ENCODE results near the gene PARVB. TPM values are rescaled to one million over a fixed set of nuclear protein-coding genes. Genes with fewer than 3 reads are reported as not detected.

Gene PARVB
- total and polyA plus RNA-seq, 9 of the 15 experiments (the other 6 are each of a cell fraction or from before 2014, with no cell fraction given), result 1.1 to 59.2 (median 29.2) TPM

DNA sequence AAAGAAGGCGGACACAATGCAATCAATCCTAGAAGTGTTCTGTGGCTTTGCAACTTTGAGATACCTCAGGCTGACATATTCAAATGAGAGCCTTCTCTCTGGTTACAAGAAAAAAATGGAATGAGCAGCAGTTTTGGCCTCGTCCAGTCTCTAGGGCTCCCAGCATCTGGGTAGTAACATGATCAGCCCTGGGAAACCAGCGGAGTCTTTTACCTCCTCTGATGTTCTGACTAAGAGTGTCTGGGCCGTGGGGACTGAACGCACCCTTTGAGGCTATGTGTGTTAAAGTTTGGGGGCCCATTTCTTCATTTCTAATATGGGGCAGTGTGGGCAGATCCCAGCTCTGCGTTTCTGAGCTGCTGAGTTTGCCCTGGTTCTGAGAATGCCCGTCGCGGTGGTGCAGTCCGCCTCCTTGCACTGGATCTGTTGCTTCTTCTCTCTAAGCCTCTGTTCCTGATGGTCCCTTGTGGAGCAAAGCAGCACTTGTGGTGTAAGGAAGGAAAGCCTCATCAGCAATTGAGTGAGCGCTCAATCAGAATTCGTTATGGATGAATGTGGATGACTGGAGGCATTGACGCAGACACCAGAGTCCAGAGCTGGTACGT lies 8.1 kb downstream of the PARVB start:
- H3K4me3 ChIP-seq, result no peak overlapping the region
- no TSS peak for BruUV-seq (replicated peaks)
- H3K36me3 ChIP-seq (ENCODE audit: control insufficient read depth, insufficient read depth, low read length), result peaks cover 8% of the 10 kb centered on the region; the same call in 2 of the 3 replicates
- ATAC-seq (no peak), DNase-seq (ENCODE audit: extremely low read depth in 1 of 4, low spot score in 3 of 4) (no peak), FAIRE-seq (no peak)
- ChIA-PET CTCF (ENCODE audit: low intra/inter-chr PET ratio) (no interaction called here), POLR2A (no interaction called here)
- no peaks in the 10 kb centered on the region for H3K9me3 ChIP-seq (replicated peaks; ENCODE audit: control insufficient read depth, insufficient read depth, low read depth, low read length)
- peaks cover 13 to 20% of the 10 kb centered on the region in 2 experiments for H3K4me1 ChIP-seq (replicated peaks in 1 of 2; ENCODE audit: control insufficient read depth in 2 of 2, insufficient read depth in 2 of 2, low read length in 2 of 2)
- 0 out of 2 replicates have a peak, but pooled peaks cover under 1% of the 10 kb centered on the region for H4K20me1 ChIP-seq (replicated peaks; ENCODE audit: control insufficient read depth, insufficient read depth, low read length)
- intact Hi-C loops (cut with micrococcal nuclease) (no loop called here), in situ Hi-C loops (cut with MboI) (no loop called here)
- TF ChIP-seq KAT7 (CRISPR knock-in tag; IDR thresholded peaks at IDR 0.05; ENCODE audit: borderline replicate concordance), result no peak
- TF ChIP-seq TAL1 (IDR thresholded peaks at IDR 0.05), result no peak
- TF ChIP-seq, protein P1, sequence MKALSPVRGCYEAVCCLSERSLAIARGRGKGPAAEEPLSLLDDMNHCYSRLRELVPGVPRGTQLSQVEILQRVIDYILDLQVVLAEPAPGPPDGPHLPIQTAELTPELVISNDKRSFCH (CRISPR knock-in tag; IDR thresholded peaks at IDR 0.05), result no peak
- TF ChIP-seq, protein P1 (tag; IDR thresholded peaks at IDR 0.05), result no peak
- TF ChIP-seq, protein P2, sequence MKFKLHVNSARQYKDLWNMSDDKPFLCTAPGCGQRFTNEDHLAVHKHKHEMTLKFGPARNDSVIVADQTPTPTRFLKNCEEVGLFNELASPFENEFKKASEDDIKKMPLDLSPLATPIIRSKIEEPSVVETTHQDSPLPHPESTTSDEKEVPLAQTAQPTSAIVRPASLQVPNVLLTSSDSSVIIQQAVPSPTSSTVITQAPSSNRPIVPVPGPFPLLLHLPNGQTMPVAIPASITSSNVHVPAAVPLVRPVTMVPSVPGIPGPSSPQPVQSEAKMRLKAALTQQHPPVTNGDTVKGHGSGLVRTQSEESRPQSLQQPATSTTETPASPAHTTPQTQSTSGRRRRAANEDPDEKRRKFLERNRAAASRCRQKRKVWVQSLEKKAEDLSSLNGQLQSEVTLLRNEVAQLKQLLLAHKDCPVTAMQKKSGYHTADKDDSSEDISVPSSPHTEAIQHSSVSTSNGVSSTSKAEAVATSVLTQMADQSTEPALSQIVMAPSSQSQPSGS (CRISPR knock-in tag; IDR thresholded peaks at IDR 0.05), result no peak
- TF ChIP-seq IRF1 (CRISPR knock-in tag; IDR thresholded peaks at IDR 0.05; ENCODE audit: borderline replicate concordance), result no peak
- no peak for TF ChIP-seq ZNF76 (CRISPR knock-in tag; IDR thresholded peaks at IDR 0.05; ENCODE audit: borderline replicate concordance)
- TF ChIP-seq ZKSCAN3 (CRISPR knock-in tag; IDR thresholded peaks at IDR 0.05), result no peak
- no peak for TF ChIP-seq DACH1 (IDR thresholded peaks at IDR 0.05; ENCODE audit: partially characterized antibody)
- TF ChIP-seq ESRRA (IDR thresholded peaks at IDR 0.05; ENCODE audit: borderline replicate concordance, low read depth), result no peak
- no peak for TF ChIP-seq DNMT1 (IDR thresholded peaks at IDR 0.05)
- TF ChIP-seq PURB (CRISPR knock-in tag; IDR thresholded peaks at IDR 0.05; ENCODE audit: low read depth), result no peak
- no peak for TF ChIP-seq HMG20A (CRISPR knock-in tag; conservative IDR thresholded peaks at IDR 0.05)
- no peak for TF ChIP-seq ZNF354B (CRISPR knock-in tag; IDR thresholded peaks at IDR 0.05)
- TF ChIP-seq ZNF263 (CRISPR knock-in tag; IDR thresholded peaks at IDR 0.05; ENCODE audit: borderline replicate concordance), result no peak
- no peak overlapping the region for H3K27ac ChIP-seq (ENCODE audit: extremely low read depth, low read depth, low read length)
- no peak overlapping the region for H3K4me2 ChIP-seq (ENCODE audit: insufficient read depth, low read length)
- 81% methylated on average over 14 of the region's 14 CpGs for WGBS (ENCODE audit: insufficient coverage, low coverage, missing lambda C conversion rate)
- H3K9me1 ChIP-seq (ENCODE audit: control insufficient read depth, insufficient read depth, low read length), result peaks cover 4% of the 10 kb centered on the region
- no peaks in the 10 kb centered on the region for H3K27me3 ChIP-seq (ENCODE audit: control insufficient read depth in 2 of 2, insufficient read depth in 2 of 2, low read length in 2 of 2)
- H3K79me2 ChIP-seq (ENCODE audit: control insufficient read depth, insufficient read depth, low read length), result peaks cover 68% of the 10 kb centered on the region
- H3K9ac ChIP-seq (ENCODE audit: insufficient read depth in 1 of 2, low read depth in 2 of 2, low read length in 2 of 2), result no peak overlapping the region
- H2AFZ ChIP-seq (ENCODE audit: low read depth, low read length), result no peak overlapping the region
